ENCODE data around the gene CBR1.

Gene CBR1

DNA sequence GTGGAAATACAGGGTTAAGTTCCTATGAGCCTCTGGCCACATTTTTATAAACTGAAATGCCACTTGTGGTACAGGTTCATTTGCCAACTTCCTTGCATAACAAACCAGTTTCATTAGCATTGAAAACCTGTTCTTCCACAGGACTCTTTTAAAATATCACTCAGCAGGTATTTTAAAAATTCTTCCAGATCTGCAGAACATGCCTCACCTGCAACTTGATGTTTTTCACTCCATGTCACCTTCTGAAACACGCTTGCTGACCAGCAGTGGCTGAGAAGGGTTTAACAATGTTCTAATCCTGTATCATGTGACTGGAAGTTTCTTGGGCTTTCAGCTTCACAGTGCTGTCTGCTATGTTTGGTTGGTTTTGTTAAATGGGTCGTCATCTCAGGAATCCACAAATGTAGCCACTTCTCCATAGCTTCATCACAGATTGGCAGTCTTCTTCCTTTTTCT, 47.5 kb downstream of the CBR1 start:
- H3K27me3 ChIP-seq (ENCODE audit: insufficient read depth, insufficient read length) = no peaks in the 10 kb centered on the region
- TF ChIP-seq ZNF274 (IDR thresholded peaks at IDR 0.05; ENCODE audit: low read depth, low read length) = no peak
- TF ChIP-seq YY1 (IDR thresholded peaks at IDR 0.05; ENCODE audit: insufficient read depth, insufficient read length) = no peak
- TF ChIP-seq SUZ12 (IDR thresholded peaks at IDR 0.05; ENCODE audit: extremely low read depth, insufficient read depth, insufficient read length) = no peak
- no peak overlapping the region for H3K4me3 ChIP-seq (ENCODE audit: insufficient read length, low read depth)
- DNase-seq (ENCODE audit: low read depth, low spot score) = no peak
- no peaks in the 10 kb centered on the region for H3K36me3 ChIP-seq (ENCODE audit: insufficient read depth, insufficient read length, low read length)
- H3K9ac ChIP-seq (ENCODE audit: insufficient read length, low read depth) = no peak overlapping the region
- peaks cover 2% of the 10 kb centered on the region for H3K4me1 ChIP-seq (ENCODE audit: insufficient read depth, insufficient read length)
- no peaks in the 10 kb centered on the region for H3K9me3 ChIP-seq (ENCODE audit: insufficient read depth, low read length)

DNA sequence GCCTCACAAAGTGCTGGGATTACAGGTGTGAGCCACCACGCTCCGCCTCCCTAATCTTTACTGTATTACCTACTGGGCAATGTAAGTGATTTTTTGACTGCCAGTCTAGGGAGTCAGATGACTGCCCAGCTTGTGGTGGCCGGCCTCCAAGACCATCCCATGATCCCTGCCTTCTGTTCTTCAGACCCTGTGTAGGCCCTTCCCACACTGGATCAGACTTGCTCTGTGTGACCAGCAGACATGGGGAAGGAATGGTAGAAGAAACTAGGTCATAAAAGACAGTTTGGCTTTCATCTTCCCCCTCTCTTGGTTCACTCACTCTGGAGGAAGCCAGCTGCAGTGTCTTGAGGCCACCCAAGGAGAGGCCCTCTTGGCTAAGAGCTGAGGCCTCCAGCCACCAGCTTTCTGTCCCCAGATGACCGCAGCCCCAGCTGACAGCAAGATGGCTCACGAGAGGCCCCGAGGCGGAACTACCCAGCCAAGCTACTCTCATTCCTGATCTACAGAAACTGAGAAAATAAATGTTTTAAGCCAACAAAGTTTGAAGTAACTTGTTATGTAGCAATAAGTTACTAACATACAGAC, 50.6 kb downstream of the CBR1 start:
- no peak for DNase-seq (ENCODE audit: low read depth, low spot score)
- Histone ChIP-seq H3K9me3 (ENCODE audit: insufficient read depth, low read length) (no peaks in the 10 kb centered on the region), H3K4me3 (ENCODE audit: insufficient read length, low read depth) (no peak overlapping the region), H3K4me1 (ENCODE audit: insufficient read depth, insufficient read length) (no peaks in the 10 kb centered on the region), H3K27me3 (ENCODE audit: insufficient read depth, insufficient read length) (no peaks in the 10 kb centered on the region), H3K9ac (ENCODE audit: insufficient read length, low read depth) (no peak overlapping the region), H3K36me3 (ENCODE audit: insufficient read depth, insufficient read length, low read length) (no peaks in the 10 kb centered on the region)
- TF ChIP-seq SUZ12 (IDR thresholded peaks at IDR 0.05; ENCODE audit: extremely low read depth, insufficient read depth, insufficient read length) = no peak
- TF ChIP-seq YY1 (IDR thresholded peaks at IDR 0.05; ENCODE audit: insufficient read depth, insufficient read length) = no peak
- no peak for TF ChIP-seq ZNF274 (IDR thresholded peaks at IDR 0.05; ENCODE audit: low read depth, low read length)
